AG10803 (cell line): ENCODE results near the gene SORCS3.

Experiments used
- DNase-seq: peaks from one replicate; pipeline ENCODE4 v3.0.0; 2010; ENCODE audit warnings: low read depth
- H3K4me3 ChIP-seq: 2 replicates; pipeline ENCODE4 v1.5.1; 2011; ENCODE audit warnings: mild to moderate bottlenecking, low read length, control low read depth
- CTCF ChIP-seq: conservative IDR thresholded peaks from 2 replicates; pipeline ENCODE4 v1.5.1; 2011; ENCODE audit warnings: mild to moderate bottlenecking, low read length, control low read depth, inconsistent platforms

The SORCS3 gene

GRCh38 chr10:105258674-105259065 lies 617.6 kb downstream of the SORCS3 start:
- TF ChIP-seq CTCF = no peak
- no peak overlapping the region for H3K4me3 ChIP-seq
- DNase-seq = no peak

DNA sequence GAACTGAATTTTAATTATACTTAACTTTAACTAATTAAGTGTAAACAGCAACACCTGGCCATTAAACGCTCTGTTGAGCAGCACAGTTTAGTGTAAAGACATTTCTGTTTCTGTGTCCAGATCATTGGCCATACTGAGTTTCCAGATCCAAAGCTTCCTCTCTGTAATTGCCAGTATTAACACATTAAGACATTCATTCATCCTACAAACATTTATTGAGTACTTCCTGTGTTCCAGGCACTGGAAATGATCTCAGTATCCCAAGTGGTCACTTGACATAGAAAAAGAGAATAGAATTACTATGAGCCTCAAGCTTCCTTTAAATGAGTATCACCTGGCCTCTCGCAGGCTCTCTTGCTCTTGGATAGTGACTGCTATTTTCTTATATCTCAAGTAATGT lies 618.1 kb downstream of the SORCS3 start:
- DNase-seq = no peak
- no peak for TF ChIP-seq CTCF
- H3K4me3 ChIP-seq = no peak overlapping the region

- no peak for DNase-seq
- TF ChIP-seq CTCF = no peak
- no peak overlapping the region for H3K4me3 ChIP-seq
Measured at GRCh38 chr10:105262666-105263065, 621.6 kb downstream of the SORCS3 start.

DNA sequence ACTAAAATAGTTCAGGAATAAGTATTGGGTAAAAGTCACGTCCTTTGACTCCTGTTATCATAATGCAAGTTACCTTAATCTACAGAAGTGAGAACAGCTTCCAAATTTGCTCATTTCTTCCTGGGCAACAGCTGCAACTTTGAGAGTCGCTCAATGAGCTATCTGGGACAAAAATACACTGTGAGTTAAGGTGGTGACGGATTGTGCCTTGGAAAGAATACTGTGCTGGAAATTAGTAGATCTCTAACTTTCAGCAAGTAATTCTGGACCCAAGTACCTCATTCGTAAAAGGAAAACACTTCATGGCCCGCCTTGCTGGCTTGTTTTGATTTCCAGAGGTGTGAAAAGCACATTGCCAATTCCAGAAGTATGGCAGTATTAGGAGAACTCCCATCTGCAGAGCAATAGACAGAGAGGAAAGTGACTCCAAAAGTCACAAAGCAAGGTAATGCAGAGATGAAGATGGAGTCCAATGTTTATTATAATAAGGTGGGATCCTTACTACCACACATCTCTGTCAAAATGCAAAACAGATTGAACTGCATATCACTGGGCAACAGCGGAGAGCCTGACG lies 626.0 kb downstream of the SORCS3 start:
- TF ChIP-seq CTCF = no peak
- no peak overlapping the region for H3K4me3 ChIP-seq
- no peak for DNase-seq

DNA sequence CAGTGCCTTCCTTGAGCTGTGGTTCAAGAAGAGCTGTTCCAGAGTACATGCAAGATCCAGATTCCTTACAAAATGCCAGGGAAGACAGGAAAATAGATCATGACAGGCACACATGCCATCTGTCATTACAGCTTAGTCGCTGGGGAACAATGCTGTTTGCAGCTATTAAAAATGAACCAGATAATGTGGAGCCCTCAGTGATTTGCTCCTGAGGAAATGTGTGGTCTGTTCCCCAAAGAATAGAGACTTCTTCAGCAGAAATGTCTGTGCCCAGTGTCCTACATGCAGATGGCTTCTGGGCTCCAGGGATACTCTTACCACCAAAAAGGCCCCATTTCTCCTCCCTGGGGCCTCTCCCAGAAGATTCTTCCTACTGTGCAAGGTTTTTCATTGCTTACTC lies 627.9 kb downstream of the SORCS3 start:
- TF ChIP-seq CTCF = no peak
- no peak for DNase-seq
- no peak overlapping the region for H3K4me3 ChIP-seq

DNA sequence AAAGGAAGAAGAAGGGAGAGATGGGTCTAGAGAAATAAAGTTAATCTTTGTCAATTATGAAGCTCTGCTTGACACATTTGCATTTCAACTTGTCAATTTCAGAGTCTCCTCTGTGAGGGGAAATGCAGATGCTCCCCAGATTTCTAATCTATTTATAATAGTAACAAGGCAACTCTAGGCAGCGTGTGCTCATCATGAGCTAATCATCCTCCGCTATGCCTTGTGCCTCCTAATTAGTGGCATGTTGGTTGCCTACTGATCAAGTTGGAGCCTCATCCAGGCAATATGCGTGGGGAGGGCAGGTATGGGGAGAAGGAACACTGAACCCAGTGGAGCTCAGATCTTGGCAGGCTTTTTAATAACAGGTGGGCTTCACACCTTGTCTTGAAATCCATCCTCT lies 628.6 kb downstream of the SORCS3 start:
- TF ChIP-seq CTCF = no peak
- no peak for DNase-seq
- H3K4me3 ChIP-seq = no peak overlapping the region

DNA sequence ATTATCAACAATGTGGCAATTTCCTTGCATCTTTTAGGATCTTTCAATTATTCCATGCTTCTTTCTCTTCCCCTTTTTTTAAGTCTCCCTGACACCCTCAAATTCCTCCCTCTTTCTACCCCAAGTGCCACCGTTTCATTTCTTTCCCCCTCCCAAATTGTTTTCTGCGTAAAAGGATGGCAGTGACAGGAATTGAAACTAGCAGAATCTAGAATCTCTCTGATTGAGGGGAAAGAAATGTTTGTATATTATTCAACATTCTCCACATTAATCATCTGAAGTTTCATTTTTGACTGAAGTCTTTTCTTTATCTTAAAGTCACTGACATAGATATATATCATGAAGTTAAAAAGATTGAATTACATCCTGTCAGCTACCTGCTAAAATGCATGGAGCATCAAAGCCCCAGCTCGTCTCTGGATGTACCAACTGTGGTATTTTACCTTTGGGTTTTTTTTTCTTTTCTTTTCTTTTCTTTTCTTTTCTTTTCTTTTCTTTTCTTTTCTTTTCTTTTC lies 633.5 kb downstream of the SORCS3 start:
- no peak for TF ChIP-seq CTCF
- no peak for DNase-seq
- H3K4me3 ChIP-seq = no peak overlapping the region
